Measurements from ENCODE around the gene LRPAP1.
A peak's percentile ranks its signal among the peaks of the same experiment; 100 is the strongest.

The LRPAP1 gene

GRCh38 chr4:3488820-3489219 lies 43.4 kb downstream of the LRPAP1 start:
- no peak for DNase-seq
- H3K79me1 ChIP-seq (ENCODE audit: low read length) = no peaks in the 10 kb centered on the region
- H3K9ac ChIP-seq (ENCODE audit: low read length) = no peak overlapping the region
- no peak overlapping the region for H2BK120ac ChIP-seq (ENCODE audit: low read depth, low read length)
- WGBS (ENCODE audit: extremely low coverage, insufficient coverage, low lambda C conversion rate) = no CpG with 5 or more reads among the region's 11 CpGs
- no peaks in the 10 kb centered on the region for H3K79me2 ChIP-seq (ENCODE audit: control insufficient read depth, insufficient read depth, low read length)
- no peak overlapping the region for H2AK5ac ChIP-seq (ENCODE audit: low read length)
- H3K27me3 ChIP-seq (ENCODE audit: insufficient read depth, low read length, poor library complexity) = no peaks in the 10 kb centered on the region
- H3K23ac ChIP-seq (ENCODE audit: low read length) = no peak overlapping the region
- H4K5ac ChIP-seq (ENCODE audit: low read length) = no peak overlapping the region
- H3K36me3 ChIP-seq (ENCODE audit: control insufficient read depth, insufficient read depth, low read length) = no peaks in the 10 kb centered on the region
- no peak overlapping the region for H4K8ac ChIP-seq (ENCODE audit: low read depth, low read length)
- H2BK5ac ChIP-seq (ENCODE audit: low read length) = no peak overlapping the region
- H3K4ac ChIP-seq (ENCODE audit: low read depth, low read length) = no peak overlapping the region
- H3K27ac ChIP-seq (ENCODE audit: low read depth, low read length) = no peak overlapping the region
- H3K56ac ChIP-seq (ENCODE audit: low read length) = no peak overlapping the region
- no peak overlapping the region for H3K4me3 ChIP-seq (ENCODE audit: low read length)
- H3K18ac ChIP-seq (ENCODE audit: low read length) = no peak overlapping the region
- no peak overlapping the region for H2BK15ac ChIP-seq (replicated peaks; ENCODE audit: low read depth)
- H3K4me1 ChIP-seq (ENCODE audit: control insufficient read depth, low read depth, low read length) = no peaks in the 10 kb centered on the region
- no peak overlapping the region for H3K4me2 ChIP-seq (ENCODE audit: low read length)

DNA sequence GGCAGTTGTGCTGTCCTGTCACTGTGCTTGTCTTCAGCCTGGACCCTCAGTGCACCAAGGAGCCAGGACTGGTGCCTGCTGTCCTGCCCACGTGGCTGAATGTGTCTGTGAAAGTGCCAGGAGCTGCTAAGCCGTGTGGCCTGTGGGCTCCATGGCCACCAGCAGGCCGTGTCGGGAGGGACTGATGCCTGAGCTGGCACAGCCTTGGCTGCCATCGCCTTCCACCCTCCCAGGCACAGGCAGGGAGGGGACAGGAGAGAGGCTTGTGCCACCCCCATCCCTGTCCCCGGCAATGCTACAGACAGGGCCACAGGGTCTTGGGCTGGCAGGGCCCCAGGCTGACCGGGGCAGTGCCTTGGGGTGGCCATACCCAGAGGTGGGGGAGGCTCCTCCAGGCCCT lies 44.4 kb downstream of the LRPAP1 start:
- Histone ChIP-seq H2AK5ac (ENCODE audit: low read length) (no peak overlapping the region), H3K27ac (ENCODE audit: low read depth, low read length) (no peak overlapping the region), H2BK15ac (replicated peaks; ENCODE audit: low read depth) (no peak overlapping the region), H3K79me1 (ENCODE audit: low read length) (no peaks in the 10 kb centered on the region), H3K4ac (ENCODE audit: low read depth, low read length) (no peak overlapping the region), H3K79me2 (ENCODE audit: control insufficient read depth, insufficient read depth, low read length) (no peaks in the 10 kb centered on the region), H3K18ac (ENCODE audit: low read length) (no peak overlapping the region), H3K4me2 (ENCODE audit: low read length) (no peak overlapping the region), H2BK5ac (ENCODE audit: low read length) (no peak overlapping the region), H3K4me3 (ENCODE audit: low read length) (no peak overlapping the region), H4K8ac (ENCODE audit: low read depth, low read length) (no peak overlapping the region), H3K23ac (ENCODE audit: low read length) (no peak overlapping the region), H3K36me3 (ENCODE audit: control insufficient read depth, insufficient read depth, low read length) (no peaks in the 10 kb centered on the region), H3K4me1 (ENCODE audit: control insufficient read depth, low read depth, low read length) (no peaks in the 10 kb centered on the region), H3K9ac (ENCODE audit: low read length) (no peak overlapping the region), H3K56ac (ENCODE audit: low read length) (no peak overlapping the region), H2BK120ac (ENCODE audit: low read depth, low read length) (no peak overlapping the region), H3K27me3 (ENCODE audit: insufficient read depth, low read length, poor library complexity) (no peaks in the 10 kb centered on the region), H4K5ac (ENCODE audit: low read length) (no peak overlapping the region)
- DNase-seq = no peak
- WGBS (ENCODE audit: extremely low coverage, insufficient coverage, low lambda C conversion rate) = no CpG with 5 or more reads among the region's 7 CpGs

DNA sequence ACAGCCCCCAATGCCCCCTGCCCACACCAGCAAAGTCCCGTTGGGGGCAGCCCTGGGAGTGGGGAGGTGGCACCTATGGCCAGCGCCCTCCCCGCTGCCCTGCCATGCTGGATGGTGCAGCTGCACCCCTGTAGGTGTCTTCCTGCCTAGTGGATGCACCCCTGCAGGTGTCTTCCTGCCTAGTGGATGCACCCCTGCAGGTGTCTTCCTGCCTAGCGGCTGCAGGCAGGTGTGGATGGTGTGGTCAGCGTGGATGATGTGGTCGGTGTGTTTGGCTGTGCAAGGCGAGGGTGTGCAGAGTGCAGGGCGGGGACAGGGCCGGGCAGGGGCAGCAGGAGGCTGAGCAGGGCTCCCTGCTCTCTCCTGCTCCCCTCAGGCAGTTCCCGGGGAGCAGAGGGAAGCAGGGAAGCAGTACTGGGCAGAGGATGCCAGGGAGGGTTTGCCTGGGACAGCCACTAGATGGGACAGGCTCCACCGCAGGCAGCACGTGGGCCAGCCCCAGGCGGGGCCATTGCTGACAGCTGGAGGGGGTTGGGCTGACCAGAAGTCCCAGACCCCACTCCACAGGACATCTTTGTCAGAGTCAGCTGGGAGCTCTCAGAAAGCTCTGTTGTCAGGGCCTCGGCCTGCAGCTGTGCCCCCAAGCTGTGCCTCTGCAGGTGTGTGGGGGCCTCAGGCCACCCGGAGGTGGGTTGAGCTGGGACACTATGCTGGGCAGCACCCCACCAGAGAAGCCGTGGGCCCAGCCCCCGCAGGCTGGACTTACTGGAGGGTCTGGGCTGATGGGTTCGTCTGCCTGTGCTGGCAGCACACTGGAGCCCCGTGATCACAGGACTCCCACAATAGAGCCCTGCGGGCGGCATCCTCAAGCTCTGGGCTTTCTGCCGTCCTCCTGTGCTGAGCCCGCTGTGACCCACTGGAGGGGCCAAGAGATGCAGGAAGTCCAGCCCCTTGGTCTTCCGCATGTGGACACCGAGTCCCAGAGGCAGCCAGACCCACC lies 45.4 kb downstream of the LRPAP1 start:
- Histone ChIP-seq H3K79me2 (ENCODE audit: control insufficient read depth, insufficient read depth, low read length) (no peaks in the 10 kb centered on the region), H3K56ac (ENCODE audit: low read length) (no peak overlapping the region), H3K9ac (ENCODE audit: low read length) (no peak overlapping the region), H3K4me2 (ENCODE audit: low read length) (no peak overlapping the region), H3K4me1 (ENCODE audit: control insufficient read depth, low read depth, low read length) (peaks cover 2% of the 10 kb centered on the region), H3K18ac (ENCODE audit: low read length) (no peak overlapping the region), H3K27me3 (ENCODE audit: insufficient read depth, low read length, poor library complexity) (no peaks in the 10 kb centered on the region), H4K8ac (ENCODE audit: low read depth, low read length) (no peak overlapping the region), H2BK5ac (ENCODE audit: low read length) (no peak overlapping the region), H4K5ac (ENCODE audit: low read length) (no peak overlapping the region), H3K79me1 (ENCODE audit: low read length) (no peaks in the 10 kb centered on the region), H3K23ac (ENCODE audit: low read length) (no peak overlapping the region), H2AK5ac (ENCODE audit: low read length) (no peak overlapping the region), H3K4me3 (ENCODE audit: low read length) (no peak overlapping the region), H3K36me3 (ENCODE audit: control insufficient read depth, insufficient read depth, low read length) (no peaks in the 10 kb centered on the region), H3K4ac (ENCODE audit: low read depth, low read length) (no peak overlapping the region), H2BK15ac (replicated peaks; ENCODE audit: low read depth) (no peak overlapping the region), H3K27ac (ENCODE audit: low read depth, low read length) (no peak overlapping the region), H2BK120ac (ENCODE audit: low read depth, low read length) (no peak overlapping the region)
- DNase-seq = peak; percentile 31
- no CpG with 5 or more reads among the region's 25 CpGs for WGBS (ENCODE audit: extremely low coverage, insufficient coverage, low lambda C conversion rate)

DNA sequence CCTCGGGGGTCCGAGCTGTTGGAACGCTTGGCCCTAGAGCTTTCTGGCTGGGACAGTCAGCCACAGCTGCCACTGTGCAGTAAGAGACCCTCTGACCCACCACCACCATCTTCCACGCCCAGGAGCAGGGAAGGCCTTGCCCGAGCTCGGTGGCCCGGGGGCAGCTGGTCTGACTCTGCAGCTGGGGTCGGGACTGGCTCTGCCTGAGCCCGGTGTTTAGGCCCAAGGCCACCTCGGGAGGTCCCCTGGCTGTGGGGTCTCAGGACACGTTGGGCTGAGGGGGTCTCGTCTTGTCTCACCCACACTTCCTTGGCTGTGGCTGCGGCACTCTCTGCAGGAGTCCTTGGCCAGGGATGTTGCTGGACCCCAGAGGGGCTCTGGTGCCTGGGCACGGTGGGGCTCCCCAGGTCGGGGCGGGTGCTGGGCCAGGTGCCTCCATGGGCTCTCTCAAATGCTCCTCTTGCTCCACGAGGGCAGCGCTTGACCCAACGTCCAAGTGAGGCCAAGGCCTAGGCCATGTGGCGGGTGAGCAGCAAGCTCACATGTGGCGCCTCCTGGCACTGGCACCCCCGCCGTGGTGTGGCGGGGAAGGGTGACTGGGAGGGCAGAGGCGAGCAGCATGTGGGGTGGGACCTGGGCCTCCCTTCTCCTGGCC lies 46.2 kb downstream of the LRPAP1 start:
- WGBS (ENCODE audit: extremely low coverage, insufficient coverage, low lambda C conversion rate) = no CpG with 5 or more reads among the region's 25 CpGs

GRCh38 chr4:3485011-3485791 lies 47.0 kb downstream of the LRPAP1 start:
- no peak overlapping the region for H2BK120ac ChIP-seq (ENCODE audit: low read depth, low read length)
- H3K4me3 ChIP-seq (ENCODE audit: low read length) = no peak overlapping the region
- no peak overlapping the region for H2BK15ac ChIP-seq (replicated peaks; ENCODE audit: low read depth)
- H3K4ac ChIP-seq (ENCODE audit: low read depth, low read length) = no peak overlapping the region
- no peak overlapping the region for H3K4me2 ChIP-seq (ENCODE audit: low read length)
- H4K8ac ChIP-seq (ENCODE audit: low read depth, low read length) = no peak overlapping the region
- H4K5ac ChIP-seq (ENCODE audit: low read length) = no peak overlapping the region
- no peaks in the 10 kb centered on the region for H3K79me2 ChIP-seq (ENCODE audit: control insufficient read depth, insufficient read depth, low read length)
- H2AK5ac ChIP-seq (ENCODE audit: low read length) = no peak overlapping the region
- no peaks in the 10 kb centered on the region for H3K27me3 ChIP-seq (ENCODE audit: insufficient read depth, low read length, poor library complexity)
- no CpG with 5 or more reads among the region's 36 CpGs for WGBS (ENCODE audit: extremely low coverage, insufficient coverage, low lambda C conversion rate)
- no peak overlapping the region for H3K18ac ChIP-seq (ENCODE audit: low read length)
- no peak overlapping the region for H3K23ac ChIP-seq (ENCODE audit: low read length)
- no peak overlapping the region for H3K56ac ChIP-seq (ENCODE audit: low read length)
- H2BK5ac ChIP-seq (ENCODE audit: low read length) = no peak overlapping the region
- H3K27ac ChIP-seq (ENCODE audit: low read depth, low read length) = no peak overlapping the region
- DNase-seq = no peak
- H3K9ac ChIP-seq (ENCODE audit: low read length) = no peak overlapping the region
- peaks cover 13% of the 10 kb centered on the region for H3K4me1 ChIP-seq (ENCODE audit: control insufficient read depth, low read depth, low read length)
- no peaks in the 10 kb centered on the region for H3K79me1 ChIP-seq (ENCODE audit: low read length)
- no peaks in the 10 kb centered on the region for H3K36me3 ChIP-seq (ENCODE audit: control insufficient read depth, insufficient read depth, low read length)

More for the DNA sequence above, 46.2 kb downstream of the LRPAP1 start:
- Histone ChIP-seq H2BK5ac (ENCODE audit: low read length) (no peak overlapping the region), H3K56ac (ENCODE audit: low read length) (no peak overlapping the region), H3K4ac (ENCODE audit: low read depth, low read length) (no peak overlapping the region), H3K23ac (ENCODE audit: low read length) (no peak overlapping the region), H3K27me3 (ENCODE audit: insufficient read depth, low read length, poor library complexity) (no peaks in the 10 kb centered on the region), H3K79me2 (ENCODE audit: control insufficient read depth, insufficient read depth, low read length) (no peaks in the 10 kb centered on the region), H3K4me2 (ENCODE audit: low read length) (no peak overlapping the region), H4K5ac (ENCODE audit: low read length) (no peak overlapping the region), H3K36me3 (ENCODE audit: control insufficient read depth, insufficient read depth, low read length) (no peaks in the 10 kb centered on the region), H3K9ac (ENCODE audit: low read length) (no peak overlapping the region), H3K4me1 (ENCODE audit: control insufficient read depth, low read depth, low read length) (peaks cover 9% of the 10 kb centered on the region), H2BK120ac (ENCODE audit: low read depth, low read length) (no peak overlapping the region), H2AK5ac (ENCODE audit: low read length) (no peak overlapping the region), H3K18ac (ENCODE audit: low read length) (no peak overlapping the region), H3K4me3 (ENCODE audit: low read length) (no peak overlapping the region), H3K79me1 (ENCODE audit: low read length) (no peaks in the 10 kb centered on the region), H3K27ac (ENCODE audit: low read depth, low read length) (no peak overlapping the region), H4K8ac (ENCODE audit: low read depth, low read length) (no peak overlapping the region), H2BK15ac (replicated peaks; ENCODE audit: low read depth) (no peak overlapping the region)
- no peak for DNase-seq
